Gastroesophageal sphincter (tissue), 3 donors: ENCODE data around the gene SCFD2.

ENCODE experiments used
- CTCF ChIP-seq, 4 experiments: fragments of 200-600 bp in 2 of 4; fragments of 450-650 bp in 2 of 4; sonication (generic) in 1 of 4; IDR thresholded peaks; one replicate each; pipeline ENCODE4 v1.5.1; 2017 to 2019; ENCODE audit warnings: antibody characterized with exemption in 4 of 4, mild to moderate bottlenecking in 2 of 4, moderate library complexity in 2 of 4
- EP300 ChIP-seq: sonication (generic); formaldehyde crosslinking; IDR thresholded peaks from one replicate; pipeline ENCODE4 v1.6.1; 2017; ENCODE audit warnings: antibody characterized with exemption, mild to moderate bottlenecking
- POLR2A ChIP-seq, 2 donors: fragments of 450-650 bp; IDR thresholded peaks; one replicate each; pipeline ENCODE4 v1.6.1; 2017; ENCODE audit warnings: antibody characterized with exemption in 2 of 2, mild to moderate bottlenecking in 2 of 2, moderate library complexity in 1 of 2

DNA sequence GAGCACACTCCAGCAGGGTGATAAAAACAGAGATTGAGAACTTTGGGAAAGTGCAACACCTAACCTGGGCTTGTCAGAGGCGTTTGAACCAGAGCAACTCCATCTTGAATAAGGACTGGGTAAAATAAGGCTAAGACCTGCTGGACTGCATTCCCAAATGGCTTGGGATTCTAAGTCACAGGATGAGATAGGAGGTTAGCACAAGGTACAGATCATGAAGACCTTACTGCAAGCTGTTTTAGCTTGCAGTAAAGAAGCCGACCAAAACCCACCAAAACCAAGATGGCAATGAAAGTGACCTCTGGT, 43.9 kb downstream of the SCFD2 start:
- no peak for TF ChIP-seq CTCF (IDR thresholded peaks at IDR 0.05)
- no peak for TF ChIP-seq EP300
- no peak for TF ChIP-seq POLR2A (IDR thresholded peaks at IDR 0.05)
